Motor neuron (in vitro differentiated cells): Measurements from ENCODE around the gene ADGRA1. TPM values are rescaled to one million over a fixed set of nuclear protein-coding genes. Genes with fewer than 3 reads are reported as not detected.
"Not testable (repeated sequence)": the region's sequence is repeated elsewhere in the genome, so short reads cannot be mapped to it uniquely, and the experiment has no call there.

Source experiments
- ATAC-seq, 8 experiments: fragments of 200-7000 bp; cut with Tn5 transposase; replicated peaks in 6 of 8; 2 replicates each; pipeline ENCODE4 v1.8.0; 2021; ENCODE audit warnings: mild to moderate bottlenecking in 8 of 8, moderate library complexity in 8 of 8
- H3K27ac ChIP-seq, 2 donors: fragments of 250-450 bp; sonication (Bioruptor Pico); 2 replicates each; pipeline ENCODE4 v1.9.0; 2021; ENCODE audit warnings: antibody characterized with exemption in 2 of 2, mild to moderate bottlenecking in 2 of 2, moderate library complexity in 1 of 2
- H3K4me1 ChIP-seq, 2 donors: fragments of 250-450 bp; sonication (Bioruptor Pico); replicated peaks in 1 of 2; 2 replicates each; pipeline ENCODE4 v1.6.1; 2021; ENCODE audit warnings: antibody characterized with exemption in 2 of 2, mild to moderate bottlenecking in 2 of 2, moderate library complexity in 1 of 2
- H3K4me3 ChIP-seq, 5 donors: fragments of 250-450 bp; sonication (Bioruptor Pico); 2 replicates each; pipeline ENCODE4 v1.9.0; 2021; ENCODE audit warnings: antibody characterized with exemption in 5 of 5, mild to moderate bottlenecking in 5 of 5, moderate library complexity in 4 of 5
- WGBS, 10 experiments: fragments of 450-650 bp; shearing (Covaris generic); methylation state at CpG; one replicate each; pipeline ENCODE4 v1.0.0; 2022; 5-methylcytosine and 5-hydroxymethylcytosine counted together
- in situ Hi-C, 9 experiments: fragments of 400-800 bp; cut with MboI; loops; one replicate each; pipeline ENCODE4 v1.15.0; 2021; ENCODE audit warnings: low sequenced_read_pairs in 9 of 9, low pct_unique_long_range_greater_than_20kb in 2 of 9; ENCODE audit not compliant: unreplicated experiment in 9 of 9
- total RNA-seq, 8 experiments: library from RNA; unstranded; fragments of 300-600 nt; gene quantifications; 2 replicates each; pipeline versions ENCODE4 v1.2.3 to v1.2.4, GENCODE V29; 2022

Gene ADGRA1
- total RNA-seq, 8 experiments from 2014 or later = 0.09 to 6.3 (median 1.9) TPM

DNA sequence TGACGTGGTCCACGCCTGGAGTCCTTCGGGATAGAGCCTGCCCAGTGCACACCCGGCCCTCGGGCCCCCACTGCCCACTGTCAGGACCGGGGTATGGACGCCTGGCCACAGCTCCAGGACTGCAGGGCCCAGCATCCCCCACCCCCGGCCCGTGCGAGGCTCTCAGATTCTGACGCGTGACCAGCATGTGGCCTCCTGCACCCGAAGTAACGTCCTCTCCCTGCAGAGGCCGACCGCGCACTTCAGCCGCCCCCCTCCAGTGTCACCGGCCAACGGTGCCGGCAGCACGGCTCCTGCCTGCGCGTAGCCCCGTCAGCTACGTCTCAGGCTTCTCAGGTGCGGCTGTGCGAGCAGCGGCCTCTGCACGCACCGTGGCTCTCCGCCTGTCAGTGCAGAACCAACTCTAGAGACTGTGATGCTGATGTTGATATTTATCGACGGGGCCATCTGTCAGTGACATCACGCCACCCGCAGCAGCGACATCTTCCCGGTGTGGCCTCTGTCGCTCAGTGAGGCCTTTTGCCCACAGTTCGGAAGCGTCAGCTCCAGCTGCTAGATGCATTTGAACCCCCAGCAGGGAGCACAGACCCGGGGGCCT is 40.1 kb upstream of the ADGRA1 start:
- peaks cover 64 to 66% of the 10 kb centered on the region in 2 donors for H3K4me1 ChIP-seq
- ATAC-seq = peak in 4 of 8 experiments; percentile 27 to 62 (median 31)
- 20 to 90% (median 69%) methylated on average over 1 to 11 of the region's 42 CpGs; no CpG with 5 or more reads in 4 of the 10 experiments for WGBS, 10 experiments
- H3K27ac ChIP-seq = peak overlapping the region in 1 of 2 donors; percentile 33
- no peak overlapping the region for H3K4me3 ChIP-seq
- in situ Hi-C loops = no loop called here

- no peak for ATAC-seq
Measured at GRCh38 chr10:133048266-133048665, 39.5 kb upstream of the ADGRA1 start.

GRCh38 chr10:133048926-133049325 is 38.8 kb upstream of the ADGRA1 start:
- Histone ChIP-seq H3K4me3 (no peak overlapping the region), H3K4me1 (peaks cover 59 to 61% of the 10 kb centered on the region in 2 donors), H3K27ac (no peak overlapping the region)
- 20 to 80% (median 80%) methylated on average over 1 to 2 of the region's 13 CpGs; no CpG with 5 or more reads in 7 of the 10 experiments for WGBS, 10 experiments
- in situ Hi-C loops = no loop called here
- no peak for ATAC-seq

More at GRCh38 chr10:133048266-133048665, 39.5 kb upstream of the ADGRA1 start:
- Histone ChIP-seq H3K4me1 (peaks cover 62 to 64% of the 10 kb centered on the region in 2 donors), H3K4me3 (no peak overlapping the region), H3K27ac (peak overlapping the region in 1 of 2 donors; percentile 33)
- in situ Hi-C loops = no loop called here
- WGBS, 10 experiments = 40 to 100% (median 69%) methylated on average over 1 to 3 of the region's 13 CpGs; no CpG with 5 or more reads in 7 of the 10 experiments

DNA sequence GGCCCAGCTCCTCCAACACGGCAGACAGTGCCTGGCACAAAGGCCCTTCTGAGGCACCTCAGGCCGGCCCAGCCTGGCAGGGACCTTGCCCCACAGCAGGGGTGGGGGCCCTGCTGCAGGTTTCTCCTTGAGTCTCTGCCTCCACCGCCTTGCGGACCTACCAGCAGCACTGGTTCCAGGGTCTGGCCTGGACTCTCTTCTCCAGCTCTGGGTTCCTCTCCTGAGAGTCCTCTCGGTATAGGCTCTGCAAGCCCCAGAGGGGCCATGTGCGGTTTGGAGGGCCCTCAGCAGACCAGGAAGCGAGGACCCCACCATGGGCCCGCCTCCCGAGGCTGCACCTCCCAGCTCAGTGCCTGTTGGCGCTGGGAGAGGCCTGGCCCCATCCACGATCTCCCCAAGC is 38.1 kb upstream of the ADGRA1 start:
- peaks cover 53 to 54% of the 10 kb centered on the region in 2 donors for H3K4me1 ChIP-seq
- no peak overlapping the region for H3K27ac ChIP-seq
- no peak overlapping the region for H3K4me3 ChIP-seq
- WGBS, 10 experiments = 20 to 100% (median 41%) methylated on average over 2 to 6 of the region's 11 CpGs; no CpG with 5 or more reads in 6 of the 10 experiments
- no peak for ATAC-seq
- in situ Hi-C loops = no loop called here

- 17 to 20% methylated on average over 1 of the region's 11 CpGs; no CpG with 5 or more reads in 8 of the 10 experiments for WGBS, 10 experiments
- Histone ChIP-seq H3K27ac (no peak overlapping the region), H3K4me3 (no peak overlapping the region), H3K4me1 (peaks cover 53% of the 10 kb centered on the region in 2 donors)
- ATAC-seq = peak; percentile 36 to 94 (median 81)
- in situ Hi-C loops = no loop called here
Measured at GRCh38 chr10:133050371-133050770, 37.4 kb upstream of the ADGRA1 start.

DNA sequence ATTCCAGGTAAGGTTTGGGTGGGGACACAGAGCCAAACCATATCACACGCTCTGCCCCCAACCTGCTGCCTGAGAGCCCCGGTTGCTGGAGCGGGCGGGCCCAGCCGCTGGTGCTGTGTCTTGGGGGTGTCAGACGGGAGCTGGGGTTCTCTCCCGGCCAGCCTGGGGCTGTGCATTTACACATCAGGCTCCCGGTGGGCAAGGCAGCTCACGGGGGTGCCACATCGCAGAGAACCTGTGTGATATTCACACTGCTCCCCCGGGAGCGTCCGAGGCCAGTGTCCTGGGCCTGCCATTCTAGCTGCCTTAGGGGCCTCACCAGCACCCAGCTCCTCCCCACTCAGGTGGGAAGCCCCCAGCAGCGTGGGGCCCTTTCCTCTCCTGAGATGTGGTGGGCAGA is 35.6 kb upstream of the ADGRA1 start:
- WGBS, 10 experiments = 95% methylated on average over 6 of the region's 14 CpGs; no CpG with 5 or more reads in 9 of the 10 experiments
- in situ Hi-C loops = no loop called here
- no peak for ATAC-seq

GRCh38 chr10:133053527-133054133 is 34.1 kb upstream of the ADGRA1 start:
- H3K27ac ChIP-seq, ATAC-seq, in situ Hi-C loops, H3K4me3 ChIP-seq: not testable (repeated sequence)
- peaks cover 29 to 47% of the 10 kb centered on the region in 2 donors for H3K4me1 ChIP-seq
- 13 to 100% (median 40%) methylated on average over 1 to 5 of the region's 10 CpGs; no CpG with 5 or more reads in 5 of the 10 experiments for WGBS, 10 experiments

More for the DNA sequence above, 35.6 kb upstream of the ADGRA1 start:
- H3K27ac ChIP-seq = no peak overlapping the region
- H3K4me3 ChIP-seq = no peak overlapping the region
- peaks cover 45 to 61% of the 10 kb centered on the region in 2 donors for H3K4me1 ChIP-seq

- peaks cover 20 to 30% of the 10 kb centered on the region in 2 donors for H3K4me1 ChIP-seq
- 20% methylated on average over 1 of the region's 2 CpGs; no CpG with 5 or more reads in 9 of the 10 experiments for WGBS, 10 experiments
- in situ Hi-C loops = no loop called here
- no peak overlapping the region for H3K27ac ChIP-seq
- ATAC-seq = peak in 4 of 8 experiments; percentile 7 to 68 (median 36)
- H3K4me3 ChIP-seq = no peak overlapping the region
Measured at GRCh38 chr10:133055470-133055869, 32.3 kb upstream of the ADGRA1 start.

DNA sequence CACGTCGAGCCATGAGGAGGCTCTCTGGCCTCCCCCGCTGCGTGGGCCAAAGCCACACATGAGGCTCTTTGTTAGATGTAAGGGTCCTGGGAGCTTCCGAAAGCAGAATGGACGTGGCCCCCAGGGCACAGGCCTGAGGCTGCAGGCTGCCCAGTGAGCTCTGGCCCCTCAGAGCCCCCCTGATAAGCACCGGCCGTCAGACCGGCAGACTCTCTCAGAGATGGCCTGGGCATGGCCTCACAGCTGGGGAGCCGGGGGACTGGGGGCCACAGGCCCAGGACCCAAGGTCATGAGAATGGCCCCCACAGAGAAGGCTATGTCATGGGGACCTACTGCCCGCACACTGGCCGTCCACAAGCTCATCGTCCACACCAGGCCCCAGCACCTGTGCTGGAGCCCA is 31.7 kb upstream of the ADGRA1 start:
- H3K4me3 ChIP-seq = no peak overlapping the region
- WGBS, 10 experiments = 20 to 92% (median 78%) methylated on average over 1 to 5 of the region's 13 CpGs; no CpG with 5 or more reads in 4 of the 10 experiments
- peaks cover 15 to 25% of the 10 kb centered on the region in 2 donors for H3K4me1 ChIP-seq
- peak in 1 of 8 experiments; percentile 5 for ATAC-seq
- H3K27ac ChIP-seq = no peak overlapping the region
- in situ Hi-C loops = no loop called here

DNA sequence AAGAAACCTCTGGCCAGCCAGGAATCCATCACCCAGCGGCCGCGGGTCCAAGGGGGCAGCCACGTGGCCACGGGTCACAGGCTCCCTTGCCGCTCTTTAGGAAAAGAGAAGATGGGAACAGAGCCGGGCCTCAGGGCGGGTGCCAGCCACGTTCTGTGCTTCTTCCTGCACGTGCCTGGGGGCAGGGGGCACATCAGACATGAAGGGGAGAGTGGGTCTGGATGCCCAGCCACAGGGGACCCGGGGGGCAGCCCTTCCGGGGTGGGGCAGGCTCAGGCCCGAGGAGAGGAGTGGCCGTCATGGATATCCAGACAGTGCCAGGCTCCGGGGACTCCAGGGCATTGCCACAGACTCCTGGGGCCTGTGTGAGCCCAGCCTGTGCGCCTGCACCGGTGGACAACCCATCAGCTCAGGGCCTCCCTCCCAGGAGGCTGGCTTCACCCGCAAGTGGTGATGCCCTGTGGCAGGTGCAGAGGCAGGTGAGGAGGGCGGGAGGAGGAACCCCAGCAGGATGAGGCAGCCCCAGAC is 31.0 kb upstream of the ADGRA1 start:
- ATAC-seq = peak in 2 of 8 experiments; percentile 8 to 25

GRCh38 chr10:133058331-133059092 is 29.2 kb upstream of the ADGRA1 start:
- WGBS, 10 experiments = 0 to 71% (median 47%) methylated on average over 1 to 10 of the region's 13 CpGs; no CpG with 5 or more reads in 3 of the 10 experiments
- Histone ChIP-seq H3K4me3 (no peak overlapping the region), H3K4me1 (peaks cover 4 to 15% of the 10 kb centered on the region in 2 donors), H3K27ac (no peak overlapping the region)
- ATAC-seq = peak in 4 of 8 experiments; percentile 19 to 86 (median 66)
- in situ Hi-C loops = no loop called here

More for the DNA sequence above, 31.0 kb upstream of the ADGRA1 start:
- in situ Hi-C loops = no loop called here
- Histone ChIP-seq H3K4me3 (no peak overlapping the region), H3K4me1 (peaks cover 8 to 18% of the 10 kb centered on the region in 2 donors), H3K27ac (no peak overlapping the region)
- 40 to 60% methylated on average over 1 to 3 of the region's 19 CpGs; no CpG with 5 or more reads in 8 of the 10 experiments for whole genome bisulfite sequencing, 10 experiments

GRCh38 chr10:133059093-133059470 is 28.6 kb upstream of the ADGRA1 start:
- WGBS, 10 experiments = 57 to 96% (median 80%) methylated on average over 3 to 5 of the region's 7 CpGs; no CpG with 5 or more reads in 5 of the 10 experiments
- H3K4me1 ChIP-seq = peaks cover 4 to 15% of the 10 kb centered on the region in 2 donors
- no peak overlapping the region for H3K27ac ChIP-seq
- ATAC-seq = no peak
- in situ Hi-C loops = no loop called here
- no peak overlapping the region for H3K4me3 ChIP-seq
